Gastroesophageal sphincter (tissue), 3 donors: ENCODE measurements around the gene FAU.

Source experiments
- CTCF ChIP-seq, 4 experiments: fragments of 200-600 bp in 2 of 4; fragments of 450-650 bp in 2 of 4; sonication (generic) in 1 of 4; IDR thresholded peaks; one replicate each; pipeline ENCODE4 v1.5.1; 2017 to 2019; ENCODE audit warnings: antibody characterized with exemption in 4 of 4, mild to moderate bottlenecking in 2 of 4, moderate library complexity in 2 of 4
- EP300 ChIP-seq: sonication (generic); formaldehyde crosslinking; IDR thresholded peaks from one replicate; pipeline ENCODE4 v1.6.1; 2017; ENCODE audit warnings: antibody characterized with exemption, mild to moderate bottlenecking
- POLR2A ChIP-seq, 2 donors: fragments of 450-650 bp; IDR thresholded peaks; one replicate each; pipeline ENCODE4 v1.6.1; 2017; ENCODE audit warnings: antibody characterized with exemption in 2 of 2, mild to moderate bottlenecking in 2 of 2, moderate library complexity in 1 of 2

DNA sequence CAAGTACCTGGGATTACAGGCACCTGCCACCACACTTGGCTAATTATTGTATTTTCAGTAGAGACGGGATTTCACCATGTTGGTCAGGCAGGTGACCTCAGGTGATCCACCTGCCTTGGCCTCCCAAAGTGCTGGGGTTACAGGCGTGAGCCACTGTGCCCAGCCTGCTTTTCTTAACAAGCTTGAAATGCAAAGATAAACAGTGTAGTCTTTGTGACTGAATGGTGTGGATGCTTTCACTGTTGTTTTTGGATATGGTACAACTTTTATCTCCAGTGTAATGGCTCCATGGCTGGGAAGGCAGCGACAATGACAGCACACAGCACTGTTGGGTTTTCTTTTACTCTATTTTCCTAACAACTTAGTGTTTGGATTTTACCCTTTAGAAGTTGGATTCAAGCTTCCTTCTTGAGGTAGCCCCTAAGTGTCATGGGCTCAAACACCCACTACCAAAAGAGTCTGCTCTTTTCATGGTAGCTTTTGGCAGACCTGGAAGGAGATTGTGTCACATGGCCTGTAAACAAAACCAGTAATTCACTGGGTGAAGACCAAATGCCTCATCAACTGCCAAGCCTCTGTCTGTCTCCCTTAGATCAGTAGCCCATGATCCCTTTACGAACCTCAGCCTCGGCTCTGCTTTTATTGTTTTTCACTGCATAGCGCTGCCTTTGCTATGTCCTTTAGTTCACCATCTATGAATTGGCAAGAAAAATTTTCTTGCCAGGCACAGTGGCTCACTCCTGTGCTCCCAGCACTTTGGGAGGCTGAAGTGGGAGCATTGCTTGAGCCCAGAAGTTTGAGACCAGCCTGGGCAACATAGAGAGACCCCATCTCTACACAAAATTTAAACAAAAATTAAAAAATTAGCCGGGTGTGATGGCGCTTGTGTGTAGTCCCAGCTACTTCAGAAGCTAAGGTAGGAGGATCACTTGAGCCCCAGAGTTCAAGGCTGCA lies 19.5 kb downstream of the FAU start:
- TF ChIP-seq POLR2A (IDR thresholded peaks at IDR 0.05) (no peak), CTCF (IDR thresholded peaks at IDR 0.05) (no peak), EP300 (no peak)
